K562 (cell line): ENCODE data around the gene SYNE1. TPM values are rescaled to one million over a fixed set of nuclear protein-coding genes. Genes with fewer than 3 reads are reported as not detected.

Experiments used
- BCL6 ChIP-seq: fragments of 250-450 bp; sonication (Bioruptor Pico); IDR thresholded peaks from 2 replicates; pipeline ENCODE4 v1.4.0; 2020
- FOXK2 ChIP-seq, 2 experiments: fragments of 450-650 bp; IDR thresholded peaks in 1 of 2; conservative IDR thresholded peaks in 1 of 2; 2 replicates each; pipeline ENCODE4 v1.6.1; 2016; ENCODE audit warnings: low read depth in 2 of 2, mild to moderate bottlenecking in 1 of 2
- SETDB1 ChIP-seq: IDR thresholded peaks from one replicate; pipeline ENCODE4 v1.6.1; 2012; ENCODE audit warnings: low read length, control low read depth, inconsistent platforms
- ZFPM2 ChIP-seq: fragments of 250-450 bp; sonication (Bioruptor Pico); IDR thresholded peaks from 2 replicates; pipeline ENCODE4 v1.5.1; 2022; ENCODE audit warnings: mild to moderate bottlenecking
- ZKSCAN3 ChIP-seq: fragments of 250-450 bp; sonication (Bioruptor Pico); IDR thresholded peaks from 2 replicates; pipeline ENCODE4 v1.4.0; 2020
- ZNF143 ChIP-seq: sonication (generic); formaldehyde crosslinking; IDR thresholded peaks from 2 replicates; pipeline ENCODE4 v1.9.0; 2022; ENCODE audit warnings: mild to moderate bottlenecking, missing genetic modification reagents
- polyA plus RNA-seq, 8 experiments: library from polyadenylated mRNA; depleted of rRNA in 4 of 8; stranded (reverse) in 5 of 8; unstranded in 3 of 8; fragments of >200 nt; fragmentation: Nextera tagmentation in 2 of 8; fragmentation: Illumina TruSeq in 1 of 8; extraction: Ambion mirVana in 2 of 8; extraction: Trizol in 1 of 8; gene quantifications; 2 replicates each; pipeline versions ENCODE4 v1.2.1 to v1.2.3, GENCODE V29; 2011 to 2014; ENCODE audit warnings: inconsistent platforms in 1 of 8, missing spikeins in 1 of 8
- total RNA-seq, 7 experiments: library from RNA; depleted of rRNA in 6 of 7; stranded (reverse); fragments of >200 nt in 6 of 7; fragmentation: Illumina TruSeq in 2 of 7; extraction: Trizol in 2 of 7; gene quantifications; 2 replicates each; pipeline versions ENCODE4 v1.2.1 to v1.2.3, GENCODE V29; 2011 to 2021; ENCODE audit warnings: low replicate concordance in 1 of 7
- TF ChIP-seq, protein P1 (sequence below), 2 experiments: IDR thresholded peaks; 2 replicates each; pipeline ENCODE4 v1.6.1; 2012; ENCODE audit warnings: improper control_type of control experiment in 2 of 2, low read depth in 2 of 2, low read length in 2 of 2, borderline replicate concordance in 1 of 2
- TF ChIP-seq, protein P2 (sequence below), 2 experiments: fragments of 200-800 bp in 1 of 2; sonication (Bioruptor generic) in 1 of 2; sonication (generic) in 1 of 2; formaldehyde crosslinking in 1 of 2; IDR thresholded peaks in 1 of 2; conservative IDR thresholded peaks in 1 of 2; 2 replicates each; pipeline versions ENCODE4 v1.5.0 to v1.6.1; 2016 to 2020; ENCODE audit warnings: missing compliant biosample characterization in 1 of 2, missing genetic modification characterization in 1 of 2, missing genetic modification reagents in 1 of 2
- TF ChIP-seq, protein P3 (sequence below): fragments of 250-450 bp; sonication (Bioruptor Pico); IDR thresholded peaks from 2 replicates; pipeline ENCODE4 v1.4.0; 2020; ENCODE audit warnings: borderline replicate concordance

The SYNE1 gene
- total and polyA plus RNA-seq, 9 of the 15 experiments (the other 6 are each of a cell fraction or from before 2014, with no cell fraction given), result under 0.01 to 0.42 (median 0.08) TPM; not detected in 1

DNA sequence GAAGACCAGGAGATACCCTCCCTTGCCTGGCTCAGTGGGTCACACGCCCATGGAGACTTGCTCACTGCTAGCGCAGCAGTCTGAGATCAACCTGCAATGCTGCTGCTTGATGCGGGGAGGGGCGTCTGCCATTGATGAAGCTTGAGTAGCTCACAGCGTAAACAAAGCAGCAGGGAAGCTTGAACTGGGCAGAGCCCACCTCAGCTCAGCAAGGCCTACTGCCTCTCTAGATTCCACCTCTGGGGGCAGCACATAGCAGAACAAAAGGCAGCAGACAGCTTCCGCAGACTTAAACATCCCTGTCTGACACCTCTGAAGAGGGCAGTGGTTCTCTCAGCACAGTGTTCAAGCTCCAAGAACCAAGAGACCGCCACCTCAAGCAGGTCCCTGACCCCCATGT is 558.4 kb downstream of the SYNE1 start (continued):
- TF ChIP-seq, protein P1, sequence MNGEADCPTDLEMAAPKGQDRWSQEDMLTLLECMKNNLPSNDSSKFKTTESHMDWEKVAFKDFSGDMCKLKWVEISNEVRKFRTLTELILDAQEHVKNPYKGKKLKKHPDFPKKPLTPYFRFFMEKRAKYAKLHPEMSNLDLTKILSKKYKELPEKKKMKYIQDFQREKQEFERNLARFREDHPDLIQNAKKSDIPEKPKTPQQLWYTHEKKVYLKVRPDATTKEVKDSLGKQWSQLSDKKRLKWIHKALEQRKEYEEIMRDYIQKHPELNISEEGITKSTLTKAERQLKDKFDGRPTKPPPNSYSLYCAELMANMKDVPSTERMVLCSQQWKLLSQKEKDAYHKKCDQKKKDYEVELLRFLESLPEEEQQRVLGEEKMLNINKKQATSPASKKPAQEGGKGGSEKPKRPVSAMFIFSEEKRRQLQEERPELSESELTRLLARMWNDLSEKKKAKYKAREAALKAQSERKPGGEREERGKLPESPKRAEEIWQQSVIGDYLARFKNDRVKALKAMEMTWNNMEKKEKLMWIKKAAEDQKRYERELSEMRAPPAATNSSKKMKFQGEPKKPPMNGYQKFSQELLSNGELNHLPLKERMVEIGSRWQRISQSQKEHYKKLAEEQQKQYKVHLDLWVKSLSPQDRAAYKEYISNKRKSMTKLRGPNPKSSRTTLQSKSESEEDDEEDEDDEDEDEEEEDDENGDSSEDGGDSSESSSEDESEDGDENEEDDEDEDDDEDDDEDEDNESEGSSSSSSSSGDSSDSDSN (IDR thresholded peaks at IDR 0.05; ENCODE audit: borderline replicate concordance in 1 of 2, low read depth in 2 of 2, low read length in 2 of 2), result no peak
- TF ChIP-seq, protein P2, sequence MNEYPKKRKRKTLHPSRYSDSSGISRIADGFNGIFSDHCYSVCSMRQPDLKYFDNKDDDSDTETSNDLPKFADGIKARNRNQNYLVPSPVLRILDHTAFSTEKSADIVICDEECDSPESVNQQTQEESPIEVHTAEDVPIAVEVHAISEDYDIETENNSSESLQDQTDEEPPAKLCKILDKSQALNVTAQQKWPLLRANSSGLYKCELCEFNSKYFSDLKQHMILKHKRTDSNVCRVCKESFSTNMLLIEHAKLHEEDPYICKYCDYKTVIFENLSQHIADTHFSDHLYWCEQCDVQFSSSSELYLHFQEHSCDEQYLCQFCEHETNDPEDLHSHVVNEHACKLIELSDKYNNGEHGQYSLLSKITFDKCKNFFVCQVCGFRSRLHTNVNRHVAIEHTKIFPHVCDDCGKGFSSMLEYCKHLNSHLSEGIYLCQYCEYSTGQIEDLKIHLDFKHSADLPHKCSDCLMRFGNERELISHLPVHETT (CRISPR knock-in tag; conservative IDR thresholded peaks at IDR 0.05 in 1 of 2, IDR thresholded peaks at IDR 0.05 in 1 of 2), result no peak
- TF ChIP-seq ZKSCAN3 (no peak), SETDB1 (no peak), ZNF143 (no peak), ZFPM2 (CRISPR knock-in tag) (no peak), BCL6 (no peak), FOXK2 (conservative IDR thresholded peaks at IDR 0.05 in 1 of 2, IDR thresholded peaks at IDR 0.05 in 1 of 2; ENCODE audit: low read depth in 2 of 2) (no peak)
- TF ChIP-seq, protein P3, sequence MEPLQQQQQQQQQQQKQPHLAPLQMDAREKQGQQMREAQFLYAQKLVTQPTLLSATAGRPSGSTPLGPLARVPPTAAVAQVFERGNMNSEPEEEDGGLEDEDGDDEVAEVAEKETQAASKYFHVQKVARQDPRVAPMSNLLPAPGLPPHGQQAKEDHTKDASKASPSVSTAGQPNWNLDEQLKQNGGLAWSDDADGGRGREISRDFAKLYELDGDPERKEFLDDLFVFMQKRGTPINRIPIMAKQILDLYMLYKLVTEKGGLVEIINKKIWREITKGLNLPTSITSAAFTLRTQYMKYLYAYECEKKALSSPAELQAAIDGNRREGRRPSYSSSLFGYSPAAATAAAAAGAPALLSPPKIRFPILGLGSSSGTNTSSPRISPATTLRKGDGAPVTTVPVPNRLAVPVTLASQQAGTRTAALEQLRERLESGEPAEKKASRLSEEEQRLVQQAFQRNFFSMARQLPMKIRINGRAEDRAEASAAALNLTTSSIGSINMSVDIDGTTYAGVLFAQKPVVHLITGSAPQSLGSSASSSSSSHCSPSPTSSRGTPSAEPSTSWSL (CRISPR knock-in tag), result no peak
